ENCODE measurements around the gene KCNIP1.

The KCNIP1 gene

GRCh38 chr5:170628691-170629565, 125.1 kb downstream of the KCNIP1 start:
- H3K4me1 Mint-ChIP-seq, result peaks cover 12 to 14% of the 10 kb centered on the region in 2 donors
- peaks cover 19 to 28% of the 10 kb centered on the region in 2 donors for H3K27me3 Mint-ChIP-seq
- H3K4me3 Mint-ChIP-seq, result no peak overlapping the region
- no peak for ATAC-seq (replicated peaks)
- no peaks in the 10 kb centered on the region for H3K9me3 Mint-ChIP-seq
- no peaks in the 10 kb centered on the region for H3K36me3 Mint-ChIP-seq
- no peak overlapping the region for H3K27ac Mint-ChIP-seq
- DNase-seq, result no peak

GRCh38 chr5:170629566-170630175, 125.9 kb downstream of the KCNIP1 start:
- peaks cover 16 to 17% of the 10 kb centered on the region in 2 donors for H3K4me1 Mint-ChIP-seq
- no peaks in the 10 kb centered on the region for H3K9me3 Mint-ChIP-seq
- DNase-seq, result no peak
- no peak overlapping the region for H3K27ac Mint-ChIP-seq
- no peak overlapping the region for H3K4me3 Mint-ChIP-seq
- H3K36me3 Mint-ChIP-seq, result no peaks in the 10 kb centered on the region
- peaks cover 21 to 25% of the 10 kb centered on the region in 2 donors for H3K27me3 Mint-ChIP-seq
- no peak for ATAC-seq (replicated peaks)

GRCh38 chr5:170630226-170630625, 126.4 kb downstream of the KCNIP1 start:
- Mint-ChIP-seq H3K9me3 (no peaks in the 10 kb centered on the region), H3K4me1 (peaks cover 16 to 17% of the 10 kb centered on the region in 2 donors), H3K27me3 (peaks cover 20 to 21% of the 10 kb centered on the region in 2 donors), H3K36me3 (no peaks in the 10 kb centered on the region), H3K4me3 (no peak overlapping the region), H3K27ac (no peak overlapping the region)
- ATAC-seq (replicated peaks) (no peak), DNase-seq (no peak)

- Mint-ChIP-seq H3K9me3 (no peaks in the 10 kb centered on the region), H3K4me3 (no peak overlapping the region), H3K36me3 (no peaks in the 10 kb centered on the region), H3K27ac (no peak overlapping the region), H3K4me1 (peaks cover 16 to 17% of the 10 kb centered on the region in 2 donors), H3K27me3 (peaks cover 19 to 21% of the 10 kb centered on the region in 2 donors)
- ATAC-seq (replicated peaks), result peak in 1 of 2 donors; percentile 21
- no peak for DNase-seq
Observed at GRCh38 chr5:170630711-170631141, 126.9 kb downstream of the KCNIP1 start.

- no peak for ATAC-seq (replicated peaks)
- H3K36me3 Mint-ChIP-seq, result no peaks in the 10 kb centered on the region
Observed at GRCh38 chr5:170631466-170632195, 127.8 kb downstream of the KCNIP1 start.

GRCh38 chr5:170632266-170632984, 128.6 kb downstream of the KCNIP1 start:
- Mint-ChIP-seq H3K36me3 (no peaks in the 10 kb centered on the region), H3K4me3 (peak overlapping the region in 1 of 2 donors; percentile 83), H3K4me1 (peaks cover 16 to 17% of the 10 kb centered on the region in 2 donors), H3K9me3 (no peaks in the 10 kb centered on the region), H3K27me3 (peaks cover 24 to 32% of the 10 kb centered on the region in 2 donors), H3K27ac (peak overlapping the region; percentile 2)
- DNase-seq (no peak), ATAC-seq (replicated peaks) (peak in 1 of 2 donors; percentile 7)

More at GRCh38 chr5:170631466-170632195, 127.8 kb downstream of the KCNIP1 start:
- no peak overlapping the region for H3K27ac Mint-ChIP-seq
- no peak for DNase-seq
- peaks cover 19 to 28% of the 10 kb centered on the region in 2 donors for H3K27me3 Mint-ChIP-seq
- no peaks in the 10 kb centered on the region for H3K9me3 Mint-ChIP-seq
- no peak overlapping the region for H3K4me3 Mint-ChIP-seq
- peaks cover 16 to 17% of the 10 kb centered on the region in 2 donors for H3K4me1 Mint-ChIP-seq

- Mint-ChIP-seq H3K36me3 (no peaks in the 10 kb centered on the region), H3K27me3 (peaks cover 28 to 36% of the 10 kb centered on the region in 2 donors), H3K27ac (no peak overlapping the region), H3K9me3 (no peaks in the 10 kb centered on the region), H3K4me1 (peaks cover 16 to 17% of the 10 kb centered on the region in 2 donors), H3K4me3 (peak overlapping the region; percentile 77 to 83)
- ATAC-seq (replicated peaks), result peak; percentile 61 to 79
- peak; percentile 47 for DNase-seq
Observed at GRCh38 chr5:170632985-170633234, 129.1 kb downstream of the KCNIP1 start.

GRCh38 chr5:170633235-170634081, 129.6 kb downstream of the KCNIP1 start:
- peaks cover 30 to 37% of the 10 kb centered on the region in 2 donors for H3K27me3 Mint-ChIP-seq
- no peaks in the 10 kb centered on the region for H3K36me3 Mint-ChIP-seq
- H3K27ac Mint-ChIP-seq, result no peak overlapping the region
- peaks cover 16 to 19% of the 10 kb centered on the region in 2 donors for H3K4me1 Mint-ChIP-seq
- no peak for DNase-seq
- ATAC-seq (replicated peaks), result peak; percentile 48 to 57
- peak overlapping the region; percentile 77 to 83 for H3K4me3 Mint-ChIP-seq
- H3K9me3 Mint-ChIP-seq, result no peaks in the 10 kb centered on the region

GRCh38 chr5:170634256-170634990, 130.6 kb downstream of the KCNIP1 start:
- Mint-ChIP-seq H3K4me3 (no peak overlapping the region), H3K27me3 (peaks cover 36 to 41% of the 10 kb centered on the region in 2 donors)

GRCh38 chr5:170635706-170636105, 131.9 kb downstream of the KCNIP1 start:
- Mint-ChIP-seq H3K4me1 (peaks cover 19 to 23% of the 10 kb centered on the region in 2 donors), H3K27me3 (peaks cover 35 to 37% of the 10 kb centered on the region in 2 donors), H3K4me3 (no peak overlapping the region), H3K9me3 (no peaks in the 10 kb centered on the region), H3K27ac (no peak overlapping the region), H3K36me3 (no peaks in the 10 kb centered on the region)
- DNase-seq (no peak), ATAC-seq (replicated peaks) (no peak)

More at GRCh38 chr5:170634256-170634990, 130.6 kb downstream of the KCNIP1 start:
- no peaks in the 10 kb centered on the region for H3K9me3 Mint-ChIP-seq
- H3K27ac Mint-ChIP-seq, result no peak overlapping the region
- ATAC-seq (replicated peaks) (no peak), DNase-seq (no peak)
- H3K36me3 Mint-ChIP-seq, result no peaks in the 10 kb centered on the region
- peaks cover 19 to 23% of the 10 kb centered on the region in 2 donors for H3K4me1 Mint-ChIP-seq

GRCh38 chr5:170636206-170636605, 132.4 kb downstream of the KCNIP1 start:
- DNase-seq (no peak), ATAC-seq (replicated peaks) (no peak)
- H3K4me3 Mint-ChIP-seq, result no peak overlapping the region
- peaks cover 35 to 37% of the 10 kb centered on the region in 2 donors for H3K27me3 Mint-ChIP-seq
- H3K36me3 Mint-ChIP-seq, result no peaks in the 10 kb centered on the region
- H3K27ac Mint-ChIP-seq, result no peak overlapping the region
- H3K4me1 Mint-ChIP-seq, result peaks cover 19 to 23% of the 10 kb centered on the region in 2 donors
- no peaks in the 10 kb centered on the region for H3K9me3 Mint-ChIP-seq

GRCh38 chr5:170636801-170637477, 133.1 kb downstream of the KCNIP1 start:
- Mint-ChIP-seq H3K4me1 (peaks cover 19 to 23% of the 10 kb centered on the region in 2 donors), H3K9me3 (no peaks in the 10 kb centered on the region), H3K27ac (no peak overlapping the region), H3K4me3 (no peak overlapping the region), H3K27me3 (peaks cover 35 to 37% of the 10 kb centered on the region in 2 donors), H3K36me3 (no peaks in the 10 kb centered on the region)
- ATAC-seq (replicated peaks), result no peak
- DNase-seq, result no peak

All from stimulated activated naive B cell treated with anti-CD40 and anti-IgM and Interleukin-4, amounts not matched to agents 10 μg/mL and 1 μg/mL and 100 μg/mL, for 72 hours (primary cell).